ENCODE measurements around the gene BCAP29.
"Not testable (repeated sequence)": the region's sequence is repeated elsewhere in the genome, so short reads cannot be mapped to it uniquely, and the experiment has no call there.

Gene BCAP29

GRCh38 chr7:107627002-107627401, 47.0 kb downstream of the BCAP29 start:
- DNase-seq, result no peak

- DNase-seq, result no peak
Observed at GRCh38 chr7:107628461-107629064, 48.5 kb downstream of the BCAP29 start.

- no peak for DNase-seq
Observed at GRCh38 chr7:107630342-107630741, 50.3 kb downstream of the BCAP29 start.

- no peak for DNase-seq
Observed at GRCh38 chr7:107631588-107632491, 51.8 kb downstream of the BCAP29 start.

GRCh38 chr7:107632492-107632865, 52.4 kb downstream of the BCAP29 start:
- DNase-seq, result no peak

GRCh38 chr7:107638594-107638993, 58.5 kb downstream of the BCAP29 start:
- no peak for DNase-seq

- DNase-seq, result not testable (repeated sequence)
Observed at GRCh38 chr7:107639070-107639469, 59.0 kb downstream of the BCAP29 start.

- no peak for DNase-seq
Observed at GRCh38 chr7:107641676-107642075, 61.6 kb downstream of the BCAP29 start.

GRCh38 chr7:107642501-107642900, 62.5 kb downstream of the BCAP29 start:
- no peak for DNase-seq

GRCh38 chr7:107643407-107643806, 63.4 kb downstream of the BCAP29 start:
- DNase-seq, result no peak

- no peak for DNase-seq
Observed at GRCh38 chr7:107643938-107644308, 63.9 kb downstream of the BCAP29 start.

GRCh38 chr7:107644309-107644974, 64.4 kb downstream of the BCAP29 start:
- no peak for DNase-seq

- DNase-seq, result no peak
Observed at GRCh38 chr7:107652642-107653041, 72.6 kb downstream of the BCAP29 start.

- DNase-seq, result no peak
Observed at GRCh38 chr7:107658467-107658866, 78.4 kb downstream of the BCAP29 start.

GRCh38 chr7:107659666-107660065, 79.6 kb downstream of the BCAP29 start:
- no peak for DNase-seq

GRCh38 chr7:107660381-107661080, 80.5 kb downstream of the BCAP29 start, which contains the start of gene SLC26A4:
Gene SLC26A4 (plus strand): TSS chr7:107660828. CDS start chr7:107661642, 814 bp downstream.
- DNase-seq, result no peak

- DNase-seq, result peak; percentile 41
Observed at GRCh38 chr7:107661081-107661864, 81.2 kb downstream of the BCAP29 start.

GRCh38 chr7:107661865-107662379, 81.9 kb downstream of the BCAP29 start:
- peak; percentile 25 for DNase-seq

- no peak for DNase-seq
Observed at GRCh38 chr7:107663196-107663595, 83.2 kb downstream of the BCAP29 start.

- no peak for DNase-seq
Observed at GRCh38 chr7:107666790-107667189, 86.7 kb downstream of the BCAP29 start.

GRCh38 chr7:107667341-107667740, 87.3 kb downstream of the BCAP29 start:
- DNase-seq, result no peak

- DNase-seq, result no peak
Observed at GRCh38 chr7:107668296-107668695, 88.2 kb downstream of the BCAP29 start.
